ENCODE data around the gene RSPO1. TPM values are rescaled to one million over a fixed set of nuclear protein-coding genes. Genes with fewer than 3 reads are reported as not detected.

The RSPO1 gene
- total RNA-seq, 1 experiment from 2014 or later: 0.18 TPM

DNA sequence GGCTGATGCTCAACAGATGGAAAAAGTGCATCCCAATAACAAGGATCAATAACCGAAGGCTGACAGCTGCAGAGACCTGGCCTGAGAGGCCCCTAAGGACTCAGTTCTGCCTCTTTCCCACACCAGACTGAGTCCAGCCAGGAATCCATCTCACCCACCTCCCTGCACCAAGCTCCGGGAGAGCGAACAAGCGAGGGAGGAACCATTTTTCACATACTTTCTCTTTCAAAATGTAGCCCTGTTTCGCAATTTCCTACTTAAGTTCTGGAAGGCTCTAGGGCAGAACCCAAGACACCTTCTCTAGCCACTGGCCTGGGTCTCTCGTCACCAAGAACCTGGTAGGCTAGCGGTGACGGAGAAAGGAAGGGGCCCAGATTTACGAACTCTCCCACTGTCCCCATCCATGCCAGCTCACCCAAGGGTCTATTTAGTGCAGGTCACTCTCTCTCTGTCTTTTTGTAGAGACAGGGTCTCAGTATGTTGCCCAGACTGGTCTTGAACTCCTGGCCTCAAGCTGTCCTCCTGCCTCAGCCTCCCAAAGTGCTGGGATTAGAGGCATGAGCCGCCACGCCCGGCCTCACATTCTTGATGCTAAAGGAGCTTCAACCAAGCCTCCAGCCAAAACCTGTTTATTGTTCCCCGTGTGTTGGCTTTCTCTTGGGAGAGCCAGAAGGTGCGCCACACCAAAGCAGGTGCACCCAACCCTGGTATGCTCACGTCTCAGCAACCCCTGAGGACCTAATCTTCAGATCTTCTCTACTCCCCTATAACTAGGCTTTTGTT, 28.0 kb downstream of the RSPO1 start:
- Histone ChIP-seq H3K36me3 (ENCODE audit: control insufficient read depth, insufficient read depth, low read length) (no peaks in the 10 kb centered on the region), H3K9me3 (ENCODE audit: control insufficient read depth, insufficient read depth, low read depth, low read length) (no peaks in the 10 kb centered on the region), H3K4me1 (ENCODE audit: control insufficient read depth, insufficient read depth, low read length) (no peaks in the 10 kb centered on the region), H3K4me3 (ENCODE audit: low read depth in 2 of 2, low read length in 2 of 2) (no peak overlapping the region), H3K27ac (ENCODE audit: low read length) (no peak overlapping the region), H3K27me3 (ENCODE audit: control insufficient read depth, insufficient read depth, low read length) (peaks cover 7% of the 10 kb centered on the region; the same call in 1 of the 2 replicates)
- TF ChIP-seq SIN3A (IDR thresholded peaks at IDR 0.05; ENCODE audit: borderline replicate concordance, insufficient read depth, low read depth, low read length) (no peak), REST (IDR thresholded peaks at IDR 0.05; ENCODE audit: insufficient read depth in 1 of 2, low read depth in 2 of 2, low read length in 1 of 2) (no peak), TCF7L2 (IDR thresholded peaks at IDR 0.05; ENCODE audit: low read depth, low read length) (no peak), POLR2AphosphoS5 (IDR thresholded peaks at IDR 0.05; ENCODE audit: low read depth, low read length) (no peak)
- TF ChIP-seq, protein P1, sequence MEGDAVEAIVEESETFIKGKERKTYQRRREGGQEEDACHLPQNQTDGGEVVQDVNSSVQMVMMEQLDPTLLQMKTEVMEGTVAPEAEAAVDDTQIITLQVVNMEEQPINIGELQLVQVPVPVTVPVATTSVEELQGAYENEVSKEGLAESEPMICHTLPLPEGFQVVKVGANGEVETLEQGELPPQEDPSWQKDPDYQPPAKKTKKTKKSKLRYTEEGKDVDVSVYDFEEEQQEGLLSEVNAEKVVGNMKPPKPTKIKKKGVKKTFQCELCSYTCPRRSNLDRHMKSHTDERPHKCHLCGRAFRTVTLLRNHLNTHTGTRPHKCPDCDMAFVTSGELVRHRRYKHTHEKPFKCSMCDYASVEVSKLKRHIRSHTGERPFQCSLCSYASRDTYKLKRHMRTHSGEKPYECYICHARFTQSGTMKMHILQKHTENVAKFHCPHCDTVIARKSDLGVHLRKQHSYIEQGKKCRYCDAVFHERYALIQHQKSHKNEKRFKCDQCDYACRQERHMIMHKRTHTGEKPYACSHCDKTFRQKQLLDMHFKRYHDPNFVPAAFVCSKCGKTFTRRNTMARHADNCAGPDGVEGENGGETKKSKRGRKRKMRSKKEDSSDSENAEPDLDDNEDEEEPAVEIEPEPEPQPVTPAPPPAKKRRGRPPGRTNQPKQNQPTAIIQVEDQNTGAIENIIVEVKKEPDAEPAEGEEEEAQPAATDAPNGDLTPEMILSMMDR (IDR thresholded peaks at IDR 0.05): no peak
- ChIA-PET POLR2A (no interaction called here), CTCF (interaction anchor here (0.5 kb wide), 1 partner anchor 194 kb away, joined by 3 read pairs; no protein-coding TSS in a partner anchor)
- ATAC-seq (no peak), DNase-seq (ENCODE audit: low read depth, low spot score) (no peak)
- BruUV-seq (replicated peaks): no TSS peak
- intact Hi-C loops (cut with micrococcal nuclease; ENCODE audit: unreplicated experiment): no loop called here
- in situ Hi-C loops (cut with HindIII; ENCODE audit: low pct_unique_long_range_greater_than_20kb, low sequenced_read_pairs): no loop called here

- Histone ChIP-seq H3K4me1 (ENCODE audit: control insufficient read depth, insufficient read depth, low read length) (no peaks in the 10 kb centered on the region), H3K4me3 (ENCODE audit: low read depth in 2 of 2, low read length in 2 of 2) (no peak overlapping the region), H3K36me3 (ENCODE audit: control insufficient read depth, insufficient read depth, low read length) (no peaks in the 10 kb centered on the region), H3K9me3 (ENCODE audit: control insufficient read depth, insufficient read depth, low read depth, low read length) (no peaks in the 10 kb centered on the region), H3K27ac (ENCODE audit: low read length) (no peak overlapping the region), H3K27me3 (ENCODE audit: control insufficient read depth, insufficient read depth, low read length) (peaks cover 7% of the 10 kb centered on the region; the same call in 1 of the 2 replicates)
- CTCF ChIA-PET: interaction anchor here (0.5 kb wide), 1 partner anchor 195 kb away, joined by 3 read pairs; no protein-coding TSS in a partner anchor
- intact Hi-C loops (cut with micrococcal nuclease; ENCODE audit: unreplicated experiment): no loop called here
- TF ChIP-seq, protein P1 (IDR thresholded peaks at IDR 0.05): no peak
- TF ChIP-seq REST (IDR thresholded peaks at IDR 0.05; ENCODE audit: insufficient read depth in 1 of 2, low read depth in 2 of 2, low read length in 1 of 2) (no peak), SIN3A (IDR thresholded peaks at IDR 0.05; ENCODE audit: borderline replicate concordance, insufficient read depth, low read depth, low read length) (no peak), TCF7L2 (IDR thresholded peaks at IDR 0.05; ENCODE audit: low read depth, low read length) (no peak), POLR2AphosphoS5 (IDR thresholded peaks at IDR 0.05; ENCODE audit: low read depth, low read length) (no peak)
- in situ Hi-C loops (cut with HindIII; ENCODE audit: low pct_unique_long_range_greater_than_20kb, low sequenced_read_pairs): no loop called here
- BruUV-seq (replicated peaks): no TSS peak
- POLR2A ChIA-PET: no interaction called here
- no peak for DNase-seq (ENCODE audit: low read depth, low spot score)
- ATAC-seq: no peak
These were observed 28.8 kb downstream of the RSPO1 start for GRCh38 chr1:37605806-37606474.

Data from Panc1 (cell line).